Hepatocyte (in vitro differentiated cells): Measurements from ENCODE around the gene FCAMR.

Experiments used
- EZH2 ChIP-seq: fragments of 200-600 bp; sonication (generic); IDR thresholded peaks from 2 replicates; pipeline ENCODE4 v1.6.1; 2016; ENCODE audit warnings: antibody characterized with exemption, mild to moderate bottlenecking, borderline replicate concordance
- EZH2phosphoT487 ChIP-seq: fragments of 200-600 bp; sonication (generic); IDR thresholded peaks from one replicate; pipeline ENCODE4 v1.6.1; 2018; ENCODE audit warnings: antibody characterized with exemption, mild to moderate bottlenecking, low read depth, moderate library complexity; ENCODE audit not compliant: unreplicated experiment, severe bottlenecking
- TF ChIP-seq, protein P1 (sequence below): fragments of 200-600 bp; sonication (generic); IDR thresholded peaks from 2 replicates; pipeline ENCODE4 v1.5.1; 2016; ENCODE audit warnings: antibody characterized with exemption, mild to moderate bottlenecking; ENCODE audit not compliant: poor library complexity

DNA sequence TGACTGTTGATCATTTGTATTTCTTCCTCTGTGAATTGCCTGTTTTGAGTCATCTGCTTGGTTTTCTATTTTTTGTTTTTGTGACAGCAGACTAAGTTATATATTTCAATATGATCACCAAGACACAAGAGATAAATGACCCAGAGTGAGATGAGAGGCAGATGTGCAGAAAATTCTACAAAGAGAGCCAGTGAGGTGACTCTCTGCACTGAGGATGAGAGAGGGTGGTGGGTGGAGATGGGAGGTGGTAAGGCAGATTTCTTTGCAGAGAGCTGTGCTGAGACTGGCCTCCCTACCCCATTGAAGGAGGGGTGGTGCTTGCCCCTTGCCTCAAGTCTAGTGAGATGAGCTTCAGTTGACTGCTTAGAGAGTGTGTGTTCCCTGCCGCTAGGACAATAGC, 17.6 kb upstream of the FCAMR start:
- TF ChIP-seq, protein P1, sequence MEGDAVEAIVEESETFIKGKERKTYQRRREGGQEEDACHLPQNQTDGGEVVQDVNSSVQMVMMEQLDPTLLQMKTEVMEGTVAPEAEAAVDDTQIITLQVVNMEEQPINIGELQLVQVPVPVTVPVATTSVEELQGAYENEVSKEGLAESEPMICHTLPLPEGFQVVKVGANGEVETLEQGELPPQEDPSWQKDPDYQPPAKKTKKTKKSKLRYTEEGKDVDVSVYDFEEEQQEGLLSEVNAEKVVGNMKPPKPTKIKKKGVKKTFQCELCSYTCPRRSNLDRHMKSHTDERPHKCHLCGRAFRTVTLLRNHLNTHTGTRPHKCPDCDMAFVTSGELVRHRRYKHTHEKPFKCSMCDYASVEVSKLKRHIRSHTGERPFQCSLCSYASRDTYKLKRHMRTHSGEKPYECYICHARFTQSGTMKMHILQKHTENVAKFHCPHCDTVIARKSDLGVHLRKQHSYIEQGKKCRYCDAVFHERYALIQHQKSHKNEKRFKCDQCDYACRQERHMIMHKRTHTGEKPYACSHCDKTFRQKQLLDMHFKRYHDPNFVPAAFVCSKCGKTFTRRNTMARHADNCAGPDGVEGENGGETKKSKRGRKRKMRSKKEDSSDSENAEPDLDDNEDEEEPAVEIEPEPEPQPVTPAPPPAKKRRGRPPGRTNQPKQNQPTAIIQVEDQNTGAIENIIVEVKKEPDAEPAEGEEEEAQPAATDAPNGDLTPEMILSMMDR, result no peak
- TF ChIP-seq EZH2 (no peak), EZH2phosphoT487 (no peak)
